DMS153 treated with DMSO at 0.1 percent for 48 hours (cell line): ENCODE results near the gene TOR1A.
A peak's percentile ranks its signal among the peaks of the same experiment; 100 is the strongest.

Source experiments
- DNase-seq: peaks from one replicate; lab custom pipeline; 2025; ENCODE audit not compliant: unreplicated experiment; lab: John Stamatoyannopoulos, UW

The TOR1A gene

GRCh38 chr9:129823935-129824601 is at the start of gene TOR1A:
Gene TOR1A (minus strand): TSS chr9:129824136. CDS start chr9:129824085, 51 bp downstream.
- peak; percentile 87 for DNase-seq

GRCh38 chr9:129871046-129871445 is 47.1 kb upstream of the TOR1A start:
- no peak for DNase-seq

GRCh38 chr9:129869585-129870501 is 45.9 kb upstream of the TOR1A start:
- DNase-seq = no peak

- DNase-seq = no peak
Measured at GRCh38 chr9:129868872-129869486, 45.0 kb upstream of the TOR1A start.

GRCh38 chr9:129868023-129868871 is 44.3 kb upstream of the TOR1A start:
- no peak for DNase-seq

GRCh38 chr9:129867136-129868022 is 43.4 kb upstream of the TOR1A start:
- DNase-seq = no peak

GRCh38 chr9:129866394-129867135 is 42.6 kb upstream of the TOR1A start:
- no peak for DNase-seq

- no peak for DNase-seq
Measured at GRCh38 chr9:129865668-129866320, 41.9 kb upstream of the TOR1A start.

GRCh38 chr9:129864991-129865647 is 41.2 kb upstream of the TOR1A start:
- no peak for DNase-seq

- no peak for DNase-seq
Measured at GRCh38 chr9:129863059-129863690, 39.2 kb upstream of the TOR1A start.

- no peak for DNase-seq
Measured at GRCh38 chr9:129861447-129861827, 37.5 kb upstream of the TOR1A start.

- DNase-seq = no peak
Measured at GRCh38 chr9:129860653-129861446, 36.9 kb upstream of the TOR1A start.

GRCh38 chr9:129858167-129858962 is 34.4 kb upstream of the TOR1A start:
- DNase-seq = no peak

- DNase-seq = no peak
Measured at GRCh38 chr9:129857207-129857606, 33.3 kb upstream of the TOR1A start.

- no peak for DNase-seq
Measured at GRCh38 chr9:129854588-129855110, 30.7 kb upstream of the TOR1A start.

- DNase-seq = no peak
Measured at GRCh38 chr9:129853614-129854013, 29.7 kb upstream of the TOR1A start.
